ENCODE data around the gene ANKRD62. TPM values are rescaled to one million over a fixed set of nuclear protein-coding genes. Genes with fewer than 3 reads are reported as not detected.

ANKRD62 gene
- total and polyA plus RNA-seq, 4 donors = not detected

Other genes starting within 250 kb of the ANKRD62 start
- 10 to 100 TPM; 33.0 to 42.8 TPM for gene CHMP1B, start 242.4 kb upstream of the ANKRD62 start, total RNA-seq
- 10 to 100 TPM; 34.1 to 38.5 TPM for gene CHMP1B, start 242.4 kb upstream of the ANKRD62 start, polyA plus RNA-seq
- 10 to 100 TPM; 32.4 to 49.8 TPM for gene MPPE1, start 185.5 kb upstream of the ANKRD62 start, total RNA-seq
- gene MPPE1, start 185.5 kb upstream of the ANKRD62 start, polyA plus RNA-seq = 10 to 100 TPM; 28.8 to 46.3 TPM
- 10 to 100 TPM; 14.1 to 19.9 TPM for gene IMPA2, start 112.3 kb upstream of the ANKRD62 start, total RNA-seq
- 10 to 100 TPM in 1 of 2 donors, 1 to 10 TPM in 1; 7.9 to 14.2 TPM for gene IMPA2, start 112.3 kb upstream of the ANKRD62 start, polyA plus RNA-seq
- under 1 TPM; 0.57 to 0.58 TPM for gene CIDEA, start 160.5 kb downstream of the ANKRD62 start, total RNA-seq
- gene CIDEA, start 160.5 kb downstream of the ANKRD62 start, polyA plus RNA-seq = not detected
- 100 to 1,000 TPM; 155 to 257 TPM for gene TUBB6, start 214.4 kb downstream of the ANKRD62 start, total RNA-seq
- gene TUBB6, start 214.4 kb downstream of the ANKRD62 start, polyA plus RNA-seq = 100 to 1,000 TPM; 137 to 187 TPM

All from aorta (tissue), 4 donors.